ENCODE measurements around the gene PARD3. TPM values are rescaled to one million over a fixed set of nuclear protein-coding genes. Genes with fewer than 3 reads are reported as not detected.
"Not testable (repeated sequence)": the region's sequence is repeated elsewhere in the genome, so short reads cannot be mapped to it uniquely, and the experiment has no call there.

PARD3 gene
- total RNA-seq, 1 donor from 2014 or later, result 37.5 TPM

DNA sequence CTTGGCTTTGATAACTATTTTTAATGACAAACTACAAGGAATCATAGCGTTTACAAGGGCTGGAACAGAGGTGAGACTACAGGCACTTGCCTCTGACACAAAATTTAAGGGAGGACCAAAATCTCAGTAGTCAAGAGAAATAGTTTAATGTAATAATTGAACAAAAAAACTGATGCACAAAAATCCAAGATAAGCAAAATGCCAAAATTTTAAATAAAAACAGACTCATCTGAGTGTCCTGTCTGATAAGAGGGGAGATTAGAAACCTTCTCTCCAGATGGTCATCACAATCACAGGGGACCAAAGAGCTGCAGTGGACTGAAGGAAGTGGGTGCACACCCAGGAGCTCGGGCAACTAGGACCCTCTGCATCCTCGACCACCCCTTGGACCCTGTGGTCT is 70.5 kb downstream of the PARD3 start:
- H3K27ac ChIP-seq, result no peak overlapping the region
- no peak for DNase-seq (ENCODE audit: low spot score in 2 of 2)
- H3K4me1 ChIP-seq, result peaks cover 0 to 6% of the 10 kb centered on the region in 2 donors
- H3K36me3 ChIP-seq, result no peaks in the 10 kb centered on the region
- no peak overlapping the region for H3K4me3 ChIP-seq
- H3K27me3 ChIP-seq, result no peaks in the 10 kb centered on the region
- H3K9me3 ChIP-seq, result no peaks in the 10 kb centered on the region
- intact Hi-C loops (cut with DNase I), result loop anchor here (5.0 kb wide), 1 partner anchor 73 kb away; the partner anchor contains the start of gene PARD3
- TF ChIP-seq, protein P1, sequence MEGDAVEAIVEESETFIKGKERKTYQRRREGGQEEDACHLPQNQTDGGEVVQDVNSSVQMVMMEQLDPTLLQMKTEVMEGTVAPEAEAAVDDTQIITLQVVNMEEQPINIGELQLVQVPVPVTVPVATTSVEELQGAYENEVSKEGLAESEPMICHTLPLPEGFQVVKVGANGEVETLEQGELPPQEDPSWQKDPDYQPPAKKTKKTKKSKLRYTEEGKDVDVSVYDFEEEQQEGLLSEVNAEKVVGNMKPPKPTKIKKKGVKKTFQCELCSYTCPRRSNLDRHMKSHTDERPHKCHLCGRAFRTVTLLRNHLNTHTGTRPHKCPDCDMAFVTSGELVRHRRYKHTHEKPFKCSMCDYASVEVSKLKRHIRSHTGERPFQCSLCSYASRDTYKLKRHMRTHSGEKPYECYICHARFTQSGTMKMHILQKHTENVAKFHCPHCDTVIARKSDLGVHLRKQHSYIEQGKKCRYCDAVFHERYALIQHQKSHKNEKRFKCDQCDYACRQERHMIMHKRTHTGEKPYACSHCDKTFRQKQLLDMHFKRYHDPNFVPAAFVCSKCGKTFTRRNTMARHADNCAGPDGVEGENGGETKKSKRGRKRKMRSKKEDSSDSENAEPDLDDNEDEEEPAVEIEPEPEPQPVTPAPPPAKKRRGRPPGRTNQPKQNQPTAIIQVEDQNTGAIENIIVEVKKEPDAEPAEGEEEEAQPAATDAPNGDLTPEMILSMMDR (IDR thresholded peaks at IDR 0.05), result no peak

DNA sequence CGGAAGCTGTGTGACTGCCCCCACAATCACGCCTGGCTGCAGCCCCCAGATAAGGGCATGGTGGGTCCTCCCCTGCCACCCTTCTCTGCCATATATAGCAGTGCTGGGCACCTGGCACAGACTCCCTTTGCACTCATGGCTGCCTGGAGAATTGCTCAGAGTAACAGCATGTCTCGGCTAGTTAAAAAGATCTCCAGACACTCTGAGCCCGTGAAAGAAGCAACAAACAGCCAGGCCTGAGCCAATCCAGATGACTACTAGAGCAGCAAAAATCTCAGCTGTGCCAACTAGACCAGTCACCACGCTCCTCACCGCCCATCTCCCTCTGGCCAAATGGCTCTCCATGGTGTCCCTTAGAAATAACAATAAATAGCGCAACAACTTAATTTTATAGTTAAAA is 71.3 kb downstream of the PARD3 start:
- H3K27me3 ChIP-seq, result no peaks in the 10 kb centered on the region
- intact Hi-C loops (cut with DNase I), result loop anchor here (5.0 kb wide), 1 partner anchor 73 kb away; the partner anchor contains the start of gene PARD3
- peak overlapping the region in 1 of 2 donors; percentile 26 for H3K27ac ChIP-seq
- TF ChIP-seq, protein P1 (IDR thresholded peaks at IDR 0.05), result no peak
- peak; percentile 18 to 75 for DNase-seq (ENCODE audit: low spot score in 2 of 2)
- no peaks in the 10 kb centered on the region for H3K9me3 ChIP-seq
- no peaks in the 10 kb centered on the region for H3K36me3 ChIP-seq
- H3K4me3 ChIP-seq, result no peak overlapping the region
- peaks cover 0 to 6% of the 10 kb centered on the region in 2 donors for H3K4me1 ChIP-seq

DNA sequence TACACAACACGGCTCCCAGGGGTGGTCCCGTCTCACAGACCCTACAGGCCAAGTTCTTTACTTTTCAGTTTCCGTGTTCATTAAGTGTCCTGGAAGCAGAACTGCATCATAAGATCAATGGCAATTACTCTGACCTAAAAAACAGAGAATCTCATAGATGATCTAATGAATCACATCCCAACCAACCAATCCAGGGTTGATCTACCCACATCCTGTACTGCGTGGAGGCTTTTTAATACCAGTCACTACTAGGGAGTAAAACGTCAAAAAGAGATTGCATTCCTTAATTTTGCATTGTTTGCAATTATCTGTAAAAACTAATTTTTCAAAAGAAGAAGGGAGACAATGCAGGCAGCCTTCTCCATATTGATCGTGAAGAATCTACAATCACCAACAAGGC is 72.6 kb downstream of the PARD3 start:
- intact Hi-C loops (cut with DNase I), result loop anchor here (5.0 kb wide), 1 partner anchor 75 kb away; the partner anchor contains the start of gene PARD3
- Histone ChIP-seq H3K9me3 (no peaks in the 10 kb centered on the region), H3K4me3 (no peak overlapping the region), H3K36me3 (no peaks in the 10 kb centered on the region), H3K27me3 (no peaks in the 10 kb centered on the region), H3K27ac (no peak overlapping the region), H3K4me1 (peaks cover 0 to 6% of the 10 kb centered on the region in 2 donors)
- no peak for DNase-seq (ENCODE audit: low spot score in 2 of 2)
- TF ChIP-seq, protein P1 (IDR thresholded peaks at IDR 0.05), result no peak

DNA sequence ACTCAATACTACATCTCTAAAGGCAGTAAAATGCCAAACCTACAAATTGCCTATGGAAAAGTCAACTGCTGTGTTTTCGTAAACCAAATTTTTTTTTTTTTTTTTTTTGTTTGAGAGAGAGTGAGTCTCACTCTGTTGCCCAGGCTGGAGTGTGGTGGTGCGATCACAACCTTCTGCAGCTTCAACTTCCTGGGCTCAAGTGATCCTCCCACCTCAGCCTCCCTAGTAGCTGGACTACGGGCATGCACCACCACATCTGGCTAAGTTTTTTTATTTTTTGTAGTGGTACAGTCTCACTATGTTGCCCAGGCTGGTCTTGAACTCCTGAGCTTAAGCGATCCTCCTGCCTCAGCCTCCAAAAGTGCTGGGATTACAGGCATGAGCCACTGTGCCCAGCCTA is 74.0 kb downstream of the PARD3 start:
- intact Hi-C loops (cut with DNase I), result loop anchor here (5.0 kb wide), 1 partner anchor 76 kb away; the partner anchor contains the start of gene PARD3

DNA sequence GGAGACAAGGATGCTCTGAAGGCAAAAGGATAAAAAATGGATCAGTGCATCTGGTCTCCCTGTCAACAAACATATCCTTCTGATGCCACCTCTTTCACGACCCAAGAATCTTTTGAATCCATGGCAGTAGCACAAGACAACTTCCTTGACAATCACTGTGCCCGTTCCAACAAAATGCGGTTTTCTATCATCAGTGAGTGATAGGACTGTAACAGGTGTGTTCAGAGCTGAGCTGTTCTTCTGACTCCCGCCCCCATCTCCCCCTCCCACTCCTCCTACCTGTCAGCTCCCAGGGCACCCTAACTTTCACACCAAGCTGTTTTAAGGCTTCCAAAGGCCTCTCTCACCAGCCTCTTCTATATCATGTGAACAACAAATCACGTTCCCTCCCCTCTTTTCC is 74.8 kb downstream of the PARD3 start:
- Histone ChIP-seq H3K27ac (peak overlapping the region; percentile 18 to 27), H3K27me3 (no peaks in the 10 kb centered on the region), H3K4me1 (peaks cover 0 to 6% of the 10 kb centered on the region in 2 donors), H3K4me3 (peak overlapping the region; percentile 23 to 45), H3K36me3 (no peaks in the 10 kb centered on the region), H3K9me3 (no peaks in the 10 kb centered on the region)
- DNase-seq (ENCODE audit: low spot score in 2 of 2), result no peak
- intact Hi-C loops (cut with DNase I), result loop anchor here (5.0 kb wide), 1 partner anchor 77 kb away; the partner anchor contains the start of gene PARD3
- TF ChIP-seq, protein P1 (IDR thresholded peaks at IDR 0.05), result no peak

More for the DNA sequence above, 74.0 kb downstream of the PARD3 start:
- not testable (repeated sequence) for H3K4me3 ChIP-seq; H3K36me3 ChIP-seq; H3K9me3 ChIP-seq; H3K27ac ChIP-seq; DNase-seq (ENCODE audit: low spot score in 2 of 2); H3K4me1 ChIP-seq; H3K27me3 ChIP-seq

DNA sequence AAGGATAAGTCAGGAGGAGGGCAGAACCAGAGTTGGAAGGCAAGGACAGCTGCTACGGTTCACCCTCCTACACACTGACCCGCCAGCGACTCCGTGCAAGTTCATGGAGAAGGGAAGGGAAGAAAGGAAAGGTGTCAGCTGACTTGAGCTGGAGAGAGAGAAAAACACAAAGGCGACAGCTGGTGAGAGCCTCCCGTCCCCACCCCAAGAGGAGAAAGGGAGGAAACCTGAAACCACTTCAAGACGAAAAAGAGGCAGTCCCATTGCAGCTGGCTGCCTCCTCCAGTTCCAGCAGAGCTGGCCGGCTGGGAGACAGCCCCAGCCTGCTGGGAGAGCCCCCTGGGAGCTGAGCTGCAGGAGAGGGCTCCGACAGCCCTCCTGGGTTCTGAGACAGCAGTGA is 75.2 kb downstream of the PARD3 start:
- no peak for DNase-seq (ENCODE audit: low spot score in 2 of 2)
- Histone ChIP-seq H3K4me3 (peak overlapping the region; percentile 23 to 45), H3K27ac (peak overlapping the region; percentile 18 to 27), H3K9me3 (no peaks in the 10 kb centered on the region), H3K36me3 (no peaks in the 10 kb centered on the region), H3K27me3 (no peaks in the 10 kb centered on the region), H3K4me1 (peaks cover 0 to 6% of the 10 kb centered on the region in 2 donors)
- intact Hi-C loops (cut with DNase I), result loop anchor here (5.0 kb wide), 1 partner anchor 77 kb away; the partner anchor contains the start of gene PARD3
- TF ChIP-seq, protein P1 (IDR thresholded peaks at IDR 0.05), result no peak
